Esophagus squamous epithelium (tissue), 4 donors: Measurements from ENCODE around the gene STK35.

Experiments
- CTCF ChIP-seq, 6 experiments: fragments of 450-650 bp in 4 of 6; fragments of 200-600 bp in 2 of 6; sonication (generic) in 2 of 6; IDR thresholded peaks; one replicate each; pipeline ENCODE4 v1.5.1; 2016 to 2019; ENCODE audit warnings: antibody characterized with exemption in 6 of 6, mild to moderate bottlenecking in 4 of 6, moderate library complexity in 4 of 6
- POLR2A ChIP-seq, 4 donors: fragments of 450-650 bp; IDR thresholded peaks; one replicate each; pipeline ENCODE4 v1.6.1; 2017; ENCODE audit warnings: antibody characterized with exemption in 4 of 4, mild to moderate bottlenecking in 4 of 4, moderate library complexity in 3 of 4

- TF ChIP-seq CTCF (IDR thresholded peaks at IDR 0.05) (no peak), POLR2A (IDR thresholded peaks at IDR 0.05) (no peak)
These were observed 62.8 kb downstream of the STK35 start for GRCh38 chr20:2164421-2164820.
